G401 (cell line): ENCODE measurements around the gene HECTD1. TPM values are rescaled to one million over a fixed set of nuclear protein-coding genes. Genes with fewer than 3 reads are reported as not detected.
"Not testable (repeated sequence)": the region's sequence is repeated elsewhere in the genome, so short reads cannot be mapped to it uniquely, and the experiment has no call there.

Experiments used
- DNase-seq: peaks from one replicate; pipeline ENCODE4 v3.0.0-alpha.2; 2015; ENCODE audit warnings: low spot score
- in situ Hi-C: cut with HindIII; loops from 2 replicates; pipeline ENCODE4 v1.10.0; 2016; ENCODE audit warnings: low sequenced_read_pairs, mixed read lengths
- total RNA-seq: library from RNA; depleted of rRNA; stranded (reverse); fragments of >200 nt; shearing (Covaris generic); gene quantifications from 2 replicates; pipeline ENCODE4 v1.2.3, GENCODE V29; 2014; rRNA removed

The HECTD1 gene
- total RNA-seq, 1 experiment from 2014 or later = 77.8 TPM

GRCh38 chr14:31070431-31070830 lies 137.2 kb downstream of the HECTD1 start:
- DNase-seq = no peak
- in situ Hi-C loops = no loop called here

- in situ Hi-C loops = no loop called here
Observed at GRCh38 chr14:31069343-31069742, 138.2 kb downstream of the HECTD1 start.

GRCh38 chr14:31068235-31068634 lies 139.4 kb downstream of the HECTD1 start:
- no peak for DNase-seq
- in situ Hi-C loops = no loop called here

More at GRCh38 chr14:31069343-31069742, 138.2 kb downstream of the HECTD1 start:
- DNase-seq = no peak

- in situ Hi-C loops, DNase-seq: not testable (repeated sequence)
Observed at GRCh38 chr14:31062908-31063307, 144.7 kb downstream of the HECTD1 start.

- in situ Hi-C loops = no loop called here
Observed at GRCh38 chr14:31060253-31060875, 147.2 kb downstream of the HECTD1 start.

GRCh38 chr14:31059152-31059924 lies 148.3 kb downstream of the HECTD1 start:
- DNase-seq = no peak
- in situ Hi-C loops = no loop called here

More at GRCh38 chr14:31060253-31060875, 147.2 kb downstream of the HECTD1 start:
- DNase-seq = no peak

GRCh38 chr14:31057701-31058364 lies 149.8 kb downstream of the HECTD1 start:
- in situ Hi-C loops = no loop called here
- no peak for DNase-seq

GRCh38 chr14:31057035-31057434 lies 150.6 kb downstream of the HECTD1 start:
- no peak for DNase-seq
- in situ Hi-C loops = no loop called here

- in situ Hi-C loops = not testable (repeated sequence)
- DNase-seq = peak; percentile 15
Observed at GRCh38 chr14:31052905-31053586, 154.5 kb downstream of the HECTD1 start.

GRCh38 chr14:31051511-31051910 lies 156.1 kb downstream of the HECTD1 start:
- in situ Hi-C loops = no loop called here
- DNase-seq = no peak

- no peak for DNase-seq
- in situ Hi-C loops = no loop called here
Observed at GRCh38 chr14:31051023-31051422, 156.6 kb downstream of the HECTD1 start.

Other genes starting within 250 kb of the HECTD1 start
- 5.2 and 12.6 TPM in 2 replicates for gene AP4S1, start 182.1 kb downstream of the HECTD1 start, total RNA-seq
- gene STRN3, start 181.4 kb downstream of the HECTD1 start, total RNA-seq = 53.1 and 70.6 TPM in 2 replicates
- 14.9 and 27.5 TPM in 2 replicates for gene HEATR5A, start 212.8 kb upstream of the HECTD1 start, total RNA-seq
- 58.0 and 80.7 TPM in 2 replicates for gene DTD2, start 249.7 kb upstream of the HECTD1 start, total RNA-seq